Measurements from ENCODE around the gene PRR23E. TPM values are rescaled to one million over a fixed set of nuclear protein-coding genes. Genes with fewer than 3 reads are reported as not detected.

Gene PRR23E
- total RNA-seq, 1 experiment from 2014 or later, result not detected

- H3K4me3 ChIP-seq, result no peak overlapping the region
- no TSS peak for BruUV-seq (replicated peaks)
- no peak overlapping the region for H2AFZ ChIP-seq
- H4K20me1 ChIP-seq (ENCODE audit: insufficient read depth), result no peaks in the 10 kb centered on the region
- intact Hi-C loops (cut with micrococcal nuclease; ENCODE audit: unreplicated experiment), result no loop called here
- no peaks in the 10 kb centered on the region for H3F3A ChIP-seq (ENCODE audit: insufficient read depth, low read depth)
- H3K27me3 ChIP-seq (ENCODE audit: insufficient read depth, low read depth), result no peaks in the 10 kb centered on the region
- H3K36me3 ChIP-seq (ENCODE audit: low read depth), result no peaks in the 10 kb centered on the region
- DNase-seq, result no peak
- no peak overlapping the region for H3K4me2 ChIP-seq
- H3K27ac ChIP-seq, result no peak overlapping the region
- H3K9me3 ChIP-seq (ENCODE audit: insufficient read depth, low read depth), result no peaks in the 10 kb centered on the region
- ChIA-PET CTCF (no interaction called here), POLR2A (ENCODE audit: unreplicated experiment) (no interaction called here)
- no peaks in the 10 kb centered on the region for H3K9me2 ChIP-seq (ENCODE audit: insufficient read depth)
- no peaks in the 10 kb centered on the region for H3K79me2 ChIP-seq (ENCODE audit: low read depth)
- TF ChIP-seq CTCF (conservative IDR thresholded peaks at IDR 0.05), result no peak
- no peak for TF ChIP-seq EZH2 (IDR thresholded peaks at IDR 0.05; ENCODE audit: low read depth)
- H3K4me1 ChIP-seq (replicated peaks; ENCODE audit: insufficient read depth), result no peaks in the 10 kb centered on the region
These were observed 13.9 kb downstream of the PRR23E start for GRCh38 chr3:127206611-127207516.

- Histone ChIP-seq H4K20me1 (ENCODE audit: insufficient read depth) (no peaks in the 10 kb centered on the region), H3K27ac (no peak overlapping the region), H3K27me3 (ENCODE audit: insufficient read depth, low read depth) (no peaks in the 10 kb centered on the region), H3K9me3 (ENCODE audit: insufficient read depth, low read depth) (no peaks in the 10 kb centered on the region), H3K4me3 (no peak overlapping the region), H3F3A (ENCODE audit: insufficient read depth, low read depth) (no peaks in the 10 kb centered on the region), H3K9me2 (ENCODE audit: insufficient read depth) (no peaks in the 10 kb centered on the region), H3K36me3 (ENCODE audit: low read depth) (no peaks in the 10 kb centered on the region), H3K4me2 (no peak overlapping the region), H3K4me1 (replicated peaks; ENCODE audit: insufficient read depth) (no peaks in the 10 kb centered on the region), H2AFZ (no peak overlapping the region), H3K79me2 (ENCODE audit: low read depth) (no peaks in the 10 kb centered on the region)
- POLR2A ChIA-PET (ENCODE audit: unreplicated experiment), result no interaction called here
- no TSS peak for BruUV-seq (replicated peaks)
- CTCF ChIA-PET, result no interaction called here
- no peak for DNase-seq
- intact Hi-C loops (cut with micrococcal nuclease; ENCODE audit: unreplicated experiment), result no loop called here
- TF ChIP-seq CTCF (conservative IDR thresholded peaks at IDR 0.05) (no peak), EZH2 (IDR thresholded peaks at IDR 0.05; ENCODE audit: low read depth) (no peak)
These were observed 15.0 kb downstream of the PRR23E start for GRCh38 chr3:127207727-127208482.

GRCh38 chr3:127208483-127209100 lies 15.7 kb downstream of the PRR23E start:
- Histone ChIP-seq H3K4me1 (replicated peaks; ENCODE audit: insufficient read depth) (no peaks in the 10 kb centered on the region), H3K9me3 (ENCODE audit: insufficient read depth, low read depth) (no peaks in the 10 kb centered on the region), H3K4me2 (no peak overlapping the region), H3K9me2 (ENCODE audit: insufficient read depth) (no peaks in the 10 kb centered on the region), H3K4me3 (no peak overlapping the region), H3K27me3 (ENCODE audit: insufficient read depth, low read depth) (no peaks in the 10 kb centered on the region), H3K27ac (no peak overlapping the region), H4K20me1 (ENCODE audit: insufficient read depth) (no peaks in the 10 kb centered on the region), H3K79me2 (ENCODE audit: low read depth) (no peaks in the 10 kb centered on the region), H3F3A (ENCODE audit: insufficient read depth, low read depth) (no peaks in the 10 kb centered on the region), H2AFZ (no peak overlapping the region), H3K36me3 (ENCODE audit: low read depth) (no peaks in the 10 kb centered on the region)
- no peak for TF ChIP-seq CTCF (conservative IDR thresholded peaks at IDR 0.05)
- TF ChIP-seq EZH2 (IDR thresholded peaks at IDR 0.05; ENCODE audit: low read depth), result no peak
- ChIA-PET POLR2A (ENCODE audit: unreplicated experiment) (no interaction called here), CTCF (no interaction called here)
- BruUV-seq (replicated peaks), result no TSS peak
- DNase-seq, result no peak
- intact Hi-C loops (cut with micrococcal nuclease; ENCODE audit: unreplicated experiment), result no loop called here
